ENCODE results near the gene IGSF21. TPM values are rescaled to one million over a fixed set of nuclear protein-coding genes. Genes with fewer than 3 reads are reported as not detected.

IGSF21 gene
- total and polyA plus RNA-seq, 10 of the 15 experiments (the other 5 are each of a cell fraction or from before 2014, with no cell fraction given) = 0.03 to 0.49 TPM; not detected in 8

GRCh38 chr1:18283601-18284385, 176.2 kb downstream of the IGSF21 start (continued):
- TF ChIP-seq EP300 (IDR thresholded peaks at IDR 0.05; ENCODE audit: borderline replicate concordance in 1 of 2, control insufficient read depth in 1 of 2, low read depth in 2 of 2, low read length in 2 of 2) (no peak), NFIC (IDR thresholded peaks at IDR 0.05; ENCODE audit: low read depth, low read length) (no peak), MAX (IDR thresholded peaks at IDR 0.05; ENCODE audit: low read depth, low read length) (no peak), RAD51 (IDR thresholded peaks at IDR 0.05) (no peak), CHD1 (IDR thresholded peaks at IDR 0.05; ENCODE audit: low read depth, low read length) (no peak), TCF7 (IDR thresholded peaks at IDR 0.05; ENCODE audit: borderline replicate concordance) (no peak), RFX5 (IDR thresholded peaks at IDR 0.05; ENCODE audit: low read depth, low read length) (no peak), KLF5 (IDR thresholded peaks at IDR 0.05; ENCODE audit: partially characterized antibody) (no peak), TBL1XR1 (IDR thresholded peaks at IDR 0.05; ENCODE audit: low read depth, low read length) (no peak), NBN (IDR thresholded peaks at IDR 0.05) (no peak; the same call in 1 of the 2 replicates), CEBPB (IDR thresholded peaks at IDR 0.05; ENCODE audit: borderline replicate concordance in 1 of 2, low read depth in 2 of 2, low read length in 2 of 2) (no peak), MTA3 (IDR thresholded peaks at IDR 0.05; ENCODE audit: borderline replicate concordance, low read length) (no peak), MEF2B (IDR thresholded peaks at IDR 0.05; ENCODE audit: partially characterized antibody, poor library complexity, severe bottlenecking) (peak; percentile 43), SMC3 (IDR thresholded peaks at IDR 0.05; ENCODE audit: borderline replicate concordance, low read length) (no peak), PML (IDR thresholded peaks at IDR 0.05; ENCODE audit: low read length) (no peak), NRF1 (conservative IDR thresholded peaks at IDR 0.05; ENCODE audit: low read depth, low read length) (no peak), SREBF1 (IDR thresholded peaks at IDR 0.05; ENCODE audit: low read length) (no peak), REST (IDR thresholded peaks at IDR 0.05; ENCODE audit: low read depth, low read length) (no peak), ESRRA (IDR thresholded peaks at IDR 0.05; ENCODE audit: low read length) (no peak), BMI1 (IDR thresholded peaks at IDR 0.05; ENCODE audit: borderline replicate concordance) (peak; percentile 86; the same call in 1 of the 2 replicates), JUNB (IDR thresholded peaks at IDR 0.05) (peak; percentile 17), BRCA1 (IDR thresholded peaks at IDR 0.05; ENCODE audit: low read depth, low read length) (no peak), FOXK2 (IDR thresholded peaks at IDR 0.05) (no peak), ZBTB11 (CRISPR knock-in tag; IDR thresholded peaks at IDR 0.05) (no peak), NFYA (IDR thresholded peaks at IDR 0.05; ENCODE audit: borderline replicate concordance, low read depth, low read length) (no peak), ZSCAN29 (IDR thresholded peaks at IDR 0.05) (no peak)

All from GM12878 (cell line).